ENCODE data around the gene ZNF23. TPM values are rescaled to one million over a fixed set of nuclear protein-coding genes. Genes with fewer than 3 reads are reported as not detected.

The ZNF23 gene
- total and polyA plus RNA-seq, 3 donors from 2014 or later = 10.9 to 16.3 (median 14.5) TPM

DNA sequence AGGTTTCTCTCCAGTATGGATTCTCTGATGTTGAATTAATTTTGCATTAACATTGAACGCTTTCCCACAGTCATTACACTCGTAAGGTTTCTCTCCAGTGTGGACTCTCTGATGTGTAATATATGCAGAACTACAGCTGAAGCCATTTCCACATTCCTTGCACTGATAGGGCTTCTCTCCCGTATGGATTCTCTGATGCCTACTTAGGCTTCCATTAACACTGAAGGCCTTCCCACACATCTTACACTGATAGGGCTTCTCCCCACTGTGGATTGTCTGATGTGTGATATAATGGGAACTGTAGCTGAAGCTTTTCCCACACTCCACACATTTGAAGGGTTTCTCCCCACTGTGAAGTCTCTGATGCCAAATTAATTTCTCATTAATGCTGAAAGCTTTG lies 13.0 kb downstream of the ZNF23 start:
- H3K36me3 ChIP-seq (ENCODE audit: low read depth, missing control alignments) = no peaks in the 10 kb centered on the region
- H3K27me3 ChIP-seq = no peaks in the 10 kb centered on the region
- no peak overlapping the region for H3K27ac ChIP-seq
- no peaks in the 10 kb centered on the region for H3K4me1 ChIP-seq
- WGBS, 2 donors = 95 to 99% methylated on average over 3 of the region's 3 CpGs
- intact Hi-C loops (cut with DNase I; ENCODE audit: low total_unique reads) = no loop called here
- H3K9me3 ChIP-seq = peaks cover 5% of the 10 kb centered on the region
- no peak overlapping the region for H3K4me3 ChIP-seq
- TF ChIP-seq POLR2A (IDR thresholded peaks at IDR 0.05) = no peak
- TF ChIP-seq, protein P1, sequence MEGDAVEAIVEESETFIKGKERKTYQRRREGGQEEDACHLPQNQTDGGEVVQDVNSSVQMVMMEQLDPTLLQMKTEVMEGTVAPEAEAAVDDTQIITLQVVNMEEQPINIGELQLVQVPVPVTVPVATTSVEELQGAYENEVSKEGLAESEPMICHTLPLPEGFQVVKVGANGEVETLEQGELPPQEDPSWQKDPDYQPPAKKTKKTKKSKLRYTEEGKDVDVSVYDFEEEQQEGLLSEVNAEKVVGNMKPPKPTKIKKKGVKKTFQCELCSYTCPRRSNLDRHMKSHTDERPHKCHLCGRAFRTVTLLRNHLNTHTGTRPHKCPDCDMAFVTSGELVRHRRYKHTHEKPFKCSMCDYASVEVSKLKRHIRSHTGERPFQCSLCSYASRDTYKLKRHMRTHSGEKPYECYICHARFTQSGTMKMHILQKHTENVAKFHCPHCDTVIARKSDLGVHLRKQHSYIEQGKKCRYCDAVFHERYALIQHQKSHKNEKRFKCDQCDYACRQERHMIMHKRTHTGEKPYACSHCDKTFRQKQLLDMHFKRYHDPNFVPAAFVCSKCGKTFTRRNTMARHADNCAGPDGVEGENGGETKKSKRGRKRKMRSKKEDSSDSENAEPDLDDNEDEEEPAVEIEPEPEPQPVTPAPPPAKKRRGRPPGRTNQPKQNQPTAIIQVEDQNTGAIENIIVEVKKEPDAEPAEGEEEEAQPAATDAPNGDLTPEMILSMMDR (IDR thresholded peaks at IDR 0.05) = no peak
- DNase-seq = no peak

DNA sequence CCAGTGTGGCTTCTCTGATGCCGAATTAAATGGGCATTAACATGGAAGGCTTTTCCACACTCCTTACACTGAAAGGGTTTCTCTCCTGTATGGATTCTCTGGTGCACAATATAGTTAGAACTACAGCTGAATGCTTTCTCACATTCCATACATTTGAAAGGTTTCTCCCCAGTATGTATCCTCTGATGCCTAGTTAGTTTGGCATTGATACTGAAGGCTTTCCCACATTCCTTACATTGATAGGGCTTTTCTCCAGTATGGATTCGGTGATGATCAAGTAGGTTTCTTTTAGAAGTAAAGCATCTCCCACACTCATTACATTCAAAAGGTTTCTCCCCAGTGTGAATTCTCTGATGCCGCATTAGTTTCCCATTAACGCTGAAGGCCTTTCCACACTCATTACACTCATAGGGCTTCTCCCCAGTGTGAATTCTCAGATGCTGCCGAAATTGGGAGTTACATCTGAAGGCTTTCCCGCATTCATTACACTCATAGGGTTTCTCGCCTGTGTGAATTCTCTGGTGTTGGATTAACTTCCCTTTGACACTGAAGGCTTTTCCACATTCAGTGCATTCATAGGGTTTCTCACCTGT lies 13.7 kb downstream of the ZNF23 start:
- H3K27me3 ChIP-seq = no peaks in the 10 kb centered on the region
- WGBS, 2 donors = 94 to 95% methylated on average over 7 of the region's 7 CpGs
- peaks cover 5% of the 10 kb centered on the region for H3K9me3 ChIP-seq
- intact Hi-C loops (cut with DNase I; ENCODE audit: low total_unique reads) = no loop called here
- H3K4me1 ChIP-seq = no peaks in the 10 kb centered on the region
- H3K36me3 ChIP-seq (ENCODE audit: low read depth, missing control alignments) = no peaks in the 10 kb centered on the region
- no peak for DNase-seq
- TF ChIP-seq, protein P1 (IDR thresholded peaks at IDR 0.05) = no peak
- TF ChIP-seq POLR2A (IDR thresholded peaks at IDR 0.05) = no peak
- no peak overlapping the region for H3K27ac ChIP-seq
- no peak overlapping the region for H3K4me3 ChIP-seq

DNA sequence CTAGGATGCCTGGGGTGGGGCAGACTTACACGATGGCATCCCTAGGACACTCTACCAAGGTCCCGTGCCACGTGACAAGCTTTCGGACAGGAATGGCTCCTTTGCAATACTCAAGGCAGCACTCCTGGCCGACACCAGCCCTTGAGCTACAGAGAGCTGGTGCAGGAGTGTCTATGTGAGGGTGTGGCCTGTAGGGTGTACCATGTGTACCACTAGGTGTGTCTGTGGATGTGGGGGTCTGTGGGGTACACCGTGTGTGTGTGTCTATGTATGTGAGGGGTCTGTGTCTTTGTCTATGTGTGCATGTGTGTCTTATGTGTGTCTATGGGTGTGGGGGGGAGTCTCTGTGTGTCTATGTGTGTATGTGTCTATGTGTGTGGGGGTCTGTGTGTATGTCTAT lies 18.3 kb downstream of the ZNF23 start:
- peaks cover 2% of the 10 kb centered on the region for H3K9me3 ChIP-seq
- no peak overlapping the region for H3K4me3 ChIP-seq
- DNase-seq = no peak
- WGBS, 2 donors = 91 to 97% methylated on average over 5 to 6 of the region's 6 CpGs
- intact Hi-C loops (cut with DNase I; ENCODE audit: low total_unique reads) = no loop called here
- H3K27ac ChIP-seq = no peak overlapping the region
- H3K4me1 ChIP-seq = no peaks in the 10 kb centered on the region
- TF ChIP-seq, protein P1 (IDR thresholded peaks at IDR 0.05) = no peak
- TF ChIP-seq POLR2A (IDR thresholded peaks at IDR 0.05) = no peak
- H3K27me3 ChIP-seq = no peaks in the 10 kb centered on the region
- H3K36me3 ChIP-seq (ENCODE audit: low read depth, missing control alignments) = no peaks in the 10 kb centered on the region

DNA sequence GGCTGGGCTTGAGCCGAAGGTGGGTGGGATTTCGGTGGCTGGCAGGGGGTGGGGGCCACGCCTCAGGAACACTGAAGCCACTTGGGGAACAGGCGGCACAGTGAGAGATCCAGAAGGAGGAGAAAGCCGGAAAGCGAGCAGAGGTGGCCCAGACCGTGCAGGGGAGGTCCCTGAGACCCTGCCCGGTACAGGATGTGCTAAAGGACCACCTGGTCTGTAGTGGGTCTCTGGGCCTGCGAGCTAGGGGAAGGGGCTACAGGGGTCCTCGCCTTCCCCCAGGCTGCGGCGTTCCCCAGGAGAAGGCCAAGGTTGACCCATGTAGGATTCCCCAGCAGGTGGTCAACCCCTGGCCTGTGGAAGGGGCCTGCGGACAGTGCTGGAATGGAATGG lies 20.0 kb downstream of the ZNF23 start, which contains the start of gene TLE7:
Gene TLE7, minus strand, starts transcription at position 4 of the 390 bp plus-strand sequence. CDS start 8,730 bp downstream, outside the sequence.
- TF ChIP-seq POLR2A (IDR thresholded peaks at IDR 0.05) = no peak
- TF ChIP-seq, protein P1 (IDR thresholded peaks at IDR 0.05) = no peak
- H3K36me3 ChIP-seq (ENCODE audit: low read depth, missing control alignments) = no peaks in the 10 kb centered on the region
- no peak for DNase-seq
- H3K4me1 ChIP-seq = no peaks in the 10 kb centered on the region
- H3K27ac ChIP-seq = no peak within 1 kb of the TSS
- intact Hi-C loops (cut with DNase I; ENCODE audit: low total_unique reads) = no loop called here
- peak within 1 kb of the TSS; percentile 40 to 54 for H3K4me3 ChIP-seq
- WGBS, 2 donors = 55 to 74% methylated on average over 7 to 13 of the region's 13 CpGs
- H3K27me3 ChIP-seq = no peaks in the 10 kb centered on the region
- no peaks in the 10 kb centered on the region for H3K9me3 ChIP-seq

Data from testis (tissue), 3 donors.